ENCODE data around the gene RASA2. TPM values are rescaled to one million over a fixed set of nuclear protein-coding genes. Genes with fewer than 3 reads are reported as not detected.
A peak's percentile ranks its signal among the peaks of the same experiment; 100 is the strongest.
"Not testable (repeated sequence)": the region's sequence is repeated elsewhere in the genome, so short reads cannot be mapped to it uniquely, and the experiment has no call there.

Gene RASA2
- total RNA-seq, 2 donors from 2014 or later: 15.1 to 20.0 TPM

DNA sequence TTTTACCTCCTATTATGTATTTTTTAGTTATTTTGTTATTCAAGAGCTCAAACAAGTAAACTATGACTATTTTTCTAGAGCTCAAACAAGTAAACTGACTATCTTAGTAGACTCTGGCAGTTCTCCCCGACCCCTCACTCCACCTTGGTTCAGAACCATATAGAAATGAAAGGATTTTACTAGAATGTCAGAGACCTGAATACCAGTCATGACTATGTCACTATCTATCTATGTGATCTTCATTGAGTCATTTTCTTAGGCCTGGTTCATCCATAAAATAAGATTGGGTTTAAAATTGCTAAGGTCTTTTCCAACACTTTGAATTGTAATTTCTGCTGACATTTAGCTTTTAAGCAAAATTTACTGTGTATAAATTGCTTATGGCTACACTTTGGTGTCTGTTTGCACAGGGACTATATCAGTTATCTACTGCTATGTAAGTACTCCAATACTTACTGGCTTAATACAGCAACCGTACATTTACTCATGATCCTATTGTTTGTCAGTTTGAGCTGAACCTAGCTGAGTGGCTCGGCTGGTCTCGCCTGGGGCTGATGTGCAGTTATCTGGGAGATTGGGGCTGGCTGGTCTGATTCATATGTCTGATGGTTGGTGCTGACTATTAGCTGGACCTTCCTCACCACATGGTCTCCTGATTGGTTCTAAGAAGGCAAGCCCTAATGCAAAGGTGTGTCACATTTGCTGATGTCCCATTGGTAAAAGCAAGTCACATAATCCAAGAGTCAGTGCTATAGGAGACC is 37.0 kb downstream of the RASA2 start:
- intact Hi-C loops (cut with DNase I, micrococcal nuclease): no loop called here
- no peak for ATAC-seq
- DNase-seq: no peak

DNA sequence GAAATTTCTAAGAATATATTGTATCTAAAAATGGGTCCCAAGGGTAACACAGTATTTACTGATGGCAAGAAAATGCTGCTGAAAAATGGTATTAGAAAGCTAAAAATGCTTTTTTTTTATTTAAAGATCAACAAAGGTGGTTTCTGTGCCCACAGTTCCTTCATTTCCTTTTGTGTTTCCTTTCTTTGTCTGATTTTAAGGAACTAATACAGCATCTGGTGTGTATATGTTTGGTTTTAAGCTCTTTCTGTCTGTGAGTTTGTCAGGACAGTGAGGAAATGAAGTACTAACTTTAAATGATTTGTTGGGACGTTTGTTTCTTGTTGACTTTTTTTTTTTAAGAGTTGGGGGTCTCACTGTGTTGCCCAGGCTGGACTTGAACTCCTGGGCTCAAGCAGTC is 38.2 kb downstream of the RASA2 start:
- intact Hi-C loops (cut with DNase I, micrococcal nuclease): no loop called here
- DNase-seq (no peak), ATAC-seq (no peak)

DNA sequence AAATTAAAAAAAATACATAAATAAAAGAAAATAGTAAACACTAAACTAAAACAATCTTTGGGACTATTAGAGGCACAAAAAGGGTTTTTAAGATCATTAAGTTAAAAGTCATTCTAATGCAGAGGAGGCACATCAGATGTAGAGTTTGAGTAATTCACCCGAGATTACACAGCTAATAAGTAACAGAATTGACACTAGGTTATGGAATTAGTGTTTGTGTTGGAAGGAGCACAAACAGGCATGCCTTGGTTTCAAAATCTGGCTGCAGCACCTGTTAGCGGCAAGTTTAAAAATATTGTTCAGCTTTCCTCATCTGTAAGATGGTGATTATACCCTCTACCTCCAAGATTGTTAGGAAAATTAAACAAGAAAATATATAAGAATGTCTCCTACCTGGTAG is 39.0 kb downstream of the RASA2 start:
- intact Hi-C loops (cut with DNase I, micrococcal nuclease): no loop called here

DNA sequence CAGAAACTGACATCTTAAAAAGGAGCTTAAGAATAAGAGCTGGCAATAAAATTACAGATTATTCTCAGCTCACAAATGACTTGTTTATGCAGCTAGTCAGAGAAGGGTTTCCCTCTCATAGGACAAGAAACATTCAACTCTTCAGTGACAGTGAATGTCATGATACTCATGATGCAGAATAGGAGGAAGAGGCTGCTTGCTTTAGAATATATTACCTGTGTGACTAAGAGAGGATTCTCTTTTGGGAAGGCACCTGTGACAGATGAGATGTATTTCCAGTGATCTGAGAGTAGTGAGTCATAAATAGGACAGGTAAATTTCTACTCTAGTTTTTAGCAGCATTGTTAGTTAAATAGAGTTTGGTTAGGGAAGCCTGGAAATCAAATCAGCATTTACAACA is 39.9 kb downstream of the RASA2 start:
- DNase-seq: no peak
- no peak for ATAC-seq
- intact Hi-C loops (cut with DNase I, micrococcal nuclease): no loop called here

More for the DNA sequence above, 39.0 kb downstream of the RASA2 start:
- DNase-seq (no peak), ATAC-seq (peak; percentile 44)

DNA sequence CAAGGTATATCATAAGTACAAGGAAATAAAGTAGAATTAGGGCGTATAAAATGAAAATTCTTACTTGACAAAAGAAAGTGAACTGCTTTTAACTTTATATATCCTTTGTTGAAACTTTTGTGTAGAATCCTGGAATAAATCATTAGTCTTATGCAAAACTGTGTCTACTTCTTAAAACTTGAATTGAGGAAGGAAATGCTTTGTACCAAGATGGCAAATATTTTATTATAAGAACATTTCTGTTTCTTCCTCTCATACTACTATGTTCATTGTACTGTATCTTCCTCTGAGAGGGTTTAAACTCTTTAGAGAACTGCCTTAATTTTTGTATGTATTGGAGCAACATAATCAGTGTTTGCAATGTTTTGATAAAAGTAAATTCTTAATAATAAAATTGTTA is 42.0 kb downstream of the RASA2 start:
- no peak for ATAC-seq
- intact Hi-C loops (cut with DNase I, micrococcal nuclease): no loop called here
- no peak for DNase-seq

DNA sequence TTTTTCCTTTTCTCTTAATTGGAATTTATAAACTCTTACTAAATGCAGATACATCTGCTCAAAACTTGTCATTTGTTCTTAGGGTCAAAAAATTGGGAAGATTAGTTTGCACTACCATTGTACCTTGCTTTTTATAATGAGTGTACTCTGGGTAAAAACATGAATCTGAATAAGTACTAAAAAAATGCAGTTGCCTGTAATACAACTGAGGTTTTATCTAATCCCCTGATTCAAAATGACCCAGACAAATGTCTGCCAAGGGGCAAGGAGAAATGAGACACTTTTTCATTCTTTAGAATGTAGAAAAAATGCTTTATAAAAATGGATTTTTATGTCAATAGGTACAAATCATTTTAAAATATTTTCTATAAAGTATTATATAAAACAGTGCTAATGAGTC is 42.4 kb downstream of the RASA2 start:
- DNase-seq (no peak), ATAC-seq (no peak)
- intact Hi-C loops (cut with DNase I, micrococcal nuclease): no loop called here

DNA sequence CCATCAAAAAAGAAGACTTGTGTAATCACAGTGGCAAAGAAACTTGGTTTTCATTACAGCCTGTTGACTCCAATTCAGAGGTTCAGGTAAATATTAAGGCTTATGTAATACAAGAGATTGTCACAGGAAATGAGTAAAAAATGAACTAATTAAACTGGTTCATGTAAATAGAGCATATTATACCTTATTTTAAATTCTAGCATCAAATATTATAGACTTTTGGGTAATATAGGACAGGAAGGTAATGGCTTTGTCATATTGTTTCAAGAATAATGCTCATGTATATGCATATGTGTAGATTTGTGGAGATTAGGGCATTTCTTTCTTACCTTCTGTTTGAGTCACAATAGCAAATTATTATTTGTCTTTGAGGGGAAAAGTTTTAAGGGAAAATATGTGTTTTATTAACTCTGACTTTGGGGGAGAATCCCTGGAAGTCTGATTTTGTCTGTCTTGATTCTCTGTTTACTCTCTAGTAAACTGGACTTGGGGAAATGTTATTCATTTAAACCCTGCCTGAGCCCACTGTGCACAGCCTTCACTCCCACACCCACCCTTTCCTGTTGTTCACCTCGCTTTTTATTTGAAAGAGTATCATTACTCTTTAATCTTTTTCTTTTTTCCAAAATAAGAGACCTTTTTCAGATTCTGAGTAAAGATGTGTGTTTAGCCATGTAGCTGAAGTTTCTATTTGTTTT is 43.0 kb downstream of the RASA2 start:
- ATAC-seq: no peak
- DNase-seq: no peak
- intact Hi-C loops (cut with DNase I, micrococcal nuclease): no loop called here

DNA sequence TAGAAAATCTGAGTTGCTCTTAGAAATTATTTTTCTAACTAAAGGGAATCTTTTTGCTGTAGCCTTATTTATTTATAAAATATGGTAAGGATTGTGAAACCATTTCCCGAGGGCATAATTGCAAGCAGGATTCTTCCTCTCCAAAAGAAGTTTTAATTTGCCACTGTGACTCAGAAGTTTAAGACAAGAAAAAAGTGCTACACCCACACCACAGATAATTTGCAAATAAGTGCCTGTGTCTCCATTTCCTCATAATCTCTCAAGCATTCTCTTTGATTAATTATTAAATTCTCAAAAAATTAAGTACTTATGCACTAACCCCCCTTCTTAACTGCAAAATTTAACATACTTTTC is 43.6 kb downstream of the RASA2 start:
- ATAC-seq (no peak), DNase-seq (no peak)
- intact Hi-C loops (cut with DNase I, micrococcal nuclease): no loop called here

DNA sequence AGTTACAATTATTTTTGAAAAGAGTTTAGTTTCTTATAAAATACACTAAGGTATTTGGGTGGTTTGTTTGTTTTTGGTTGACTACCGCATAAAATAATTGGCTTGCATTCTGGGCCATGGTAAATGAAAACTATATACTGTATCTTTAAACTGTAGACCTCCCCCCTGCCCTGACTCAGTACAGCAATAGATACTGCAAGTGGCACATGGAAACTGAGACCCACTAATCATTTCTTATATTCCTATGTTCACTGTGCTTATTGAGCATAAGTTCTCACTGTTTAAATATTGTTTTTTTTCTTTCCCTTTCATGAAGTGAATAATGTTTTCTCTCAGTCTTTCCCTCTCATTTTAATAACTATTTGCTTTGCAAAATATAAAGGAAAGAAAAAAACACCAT is 45.8 kb downstream of the RASA2 start:
- ATAC-seq (no peak), DNase-seq (no peak)
- intact Hi-C loops (cut with DNase I, micrococcal nuclease): no loop called here

DNA sequence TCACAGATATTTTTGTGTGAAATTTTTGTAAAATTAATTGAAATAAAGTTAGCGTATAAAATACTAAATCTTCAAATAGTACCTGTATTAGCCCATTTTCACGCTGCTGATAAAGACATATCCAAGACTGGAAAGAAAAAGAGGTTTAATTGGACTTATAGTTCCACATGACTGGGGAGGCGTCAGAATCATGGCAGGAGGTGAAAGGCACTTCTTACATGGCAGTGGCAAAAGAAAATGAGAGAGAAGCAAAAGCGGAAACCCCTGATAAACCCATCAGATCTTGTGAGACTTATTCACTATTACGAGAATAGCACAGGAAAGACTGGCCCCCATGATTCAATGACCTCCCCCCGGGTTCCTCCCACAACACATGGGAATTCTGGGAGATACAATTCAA is 49.2 kb downstream of the RASA2 start:
- ATAC-seq; intact Hi-C loops (cut with DNase I, micrococcal nuclease): not testable (repeated sequence)

DNA sequence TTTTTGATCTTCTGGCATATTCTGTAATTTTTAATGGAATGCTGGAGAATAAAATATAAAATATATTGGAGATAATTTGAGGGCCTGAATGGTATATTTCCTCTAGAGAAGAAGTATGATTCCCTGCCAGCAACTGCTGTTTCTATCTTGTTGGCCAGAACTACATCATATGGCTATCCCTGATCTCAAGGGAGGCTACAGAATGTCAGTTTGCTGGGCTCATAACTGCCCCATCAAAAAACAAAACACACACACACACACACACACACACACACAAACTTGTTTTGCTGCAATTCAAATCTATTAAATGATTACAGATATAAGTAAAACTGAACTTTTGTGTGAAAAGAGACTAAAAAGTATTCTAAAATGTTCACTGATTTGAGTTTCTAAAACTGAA is 51.0 kb downstream of the RASA2 start:
- ATAC-seq (no peak), DNase-seq (no peak)
- intact Hi-C loops (cut with DNase I, micrococcal nuclease): no loop called here

More for the DNA sequence above, 49.2 kb downstream of the RASA2 start:
- DNase-seq: not testable (repeated sequence)

DNA sequence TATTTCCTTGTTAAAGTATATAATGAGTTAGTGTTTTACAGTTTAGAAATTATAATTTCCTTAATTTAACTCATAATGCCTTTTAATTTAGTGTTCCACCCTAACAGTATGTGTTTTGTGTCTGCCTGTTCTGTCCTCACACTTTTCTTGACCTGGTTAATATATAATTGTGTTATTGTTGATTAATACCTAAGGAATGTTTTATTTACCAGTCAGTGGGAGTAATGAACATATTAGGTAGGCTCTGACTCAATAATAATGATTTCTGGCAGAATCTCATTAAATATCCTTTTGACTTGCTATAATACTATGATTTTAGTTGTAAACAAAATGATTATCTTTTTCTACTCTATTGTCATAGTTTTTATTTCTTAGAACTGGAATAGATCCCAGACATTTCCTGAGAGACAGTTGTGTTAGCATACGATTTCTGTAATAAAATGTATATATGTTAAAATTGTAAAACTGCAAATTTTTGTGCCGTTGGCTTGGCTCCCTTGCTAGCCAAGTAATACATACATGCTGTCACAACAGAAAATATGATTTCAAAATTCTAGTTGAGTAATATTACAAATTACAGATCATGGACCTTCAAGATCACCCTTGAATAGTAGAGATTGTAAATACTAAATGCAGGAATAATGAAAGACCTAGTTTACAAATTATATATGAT is 51.9 kb downstream of the RASA2 start:
- ATAC-seq (no peak), DNase-seq (no peak)
- intact Hi-C loops (cut with DNase I, micrococcal nuclease): no loop called here

DNA sequence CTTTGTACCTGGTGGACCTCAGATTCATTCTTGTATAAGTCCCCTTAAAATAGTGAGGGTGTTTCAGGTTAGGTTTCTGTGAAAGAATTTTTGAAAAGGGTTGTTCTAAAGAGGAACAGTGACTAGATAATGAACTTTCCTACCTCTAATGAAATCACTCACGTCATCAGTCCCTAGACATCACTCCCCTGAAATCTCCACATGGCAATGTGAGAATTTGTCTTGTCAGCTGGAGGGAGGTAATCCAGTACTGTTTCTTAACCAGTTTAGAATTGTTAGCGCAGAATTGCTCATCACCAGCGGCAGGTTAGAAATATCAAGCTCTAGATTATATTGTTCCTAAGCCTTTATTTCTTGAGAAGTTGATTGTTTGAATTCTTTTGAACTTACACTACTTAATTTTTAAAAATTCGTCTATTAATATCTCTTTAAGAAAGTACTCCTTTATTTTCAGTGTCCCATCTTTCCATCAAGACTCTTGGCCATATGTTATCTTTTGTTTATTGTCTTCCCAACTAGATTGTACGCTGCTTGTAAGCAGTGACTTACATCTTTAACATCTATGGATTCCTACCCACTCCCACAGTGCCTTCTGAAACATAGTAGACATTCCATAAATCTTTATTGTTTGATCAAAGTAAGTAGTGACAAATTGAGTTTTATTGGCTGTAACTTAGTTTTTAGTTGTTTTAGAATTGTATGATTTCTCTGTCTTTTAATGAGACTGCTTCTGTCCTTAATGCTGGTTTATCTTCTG is 52.8 kb downstream of the RASA2 start:
- DNase-seq (no peak), ATAC-seq (no peak)
- intact Hi-C loops (cut with DNase I, micrococcal nuclease): no loop called here

DNA sequence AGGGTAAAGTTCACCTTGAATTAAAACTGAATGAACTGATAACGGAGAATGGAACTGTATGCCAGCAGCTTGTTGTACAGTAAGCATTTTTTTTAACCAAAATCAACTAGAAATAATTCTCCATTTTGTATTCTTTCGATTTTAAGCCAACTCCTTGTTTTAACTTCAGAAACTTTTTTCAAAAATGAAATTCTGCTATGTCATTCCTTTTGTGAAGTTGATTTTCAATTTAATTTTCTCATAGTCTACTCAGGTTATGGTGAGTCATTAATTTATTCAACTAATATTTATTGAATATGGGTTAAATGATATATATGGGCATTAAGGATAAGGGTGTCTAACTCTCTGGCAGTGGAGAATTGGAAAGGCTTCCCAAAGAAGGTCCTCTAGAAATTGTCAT is 53.7 kb downstream of the RASA2 start:
- ATAC-seq (no peak), DNase-seq (no peak)
- intact Hi-C loops (cut with DNase I, micrococcal nuclease): no loop called here

DNA sequence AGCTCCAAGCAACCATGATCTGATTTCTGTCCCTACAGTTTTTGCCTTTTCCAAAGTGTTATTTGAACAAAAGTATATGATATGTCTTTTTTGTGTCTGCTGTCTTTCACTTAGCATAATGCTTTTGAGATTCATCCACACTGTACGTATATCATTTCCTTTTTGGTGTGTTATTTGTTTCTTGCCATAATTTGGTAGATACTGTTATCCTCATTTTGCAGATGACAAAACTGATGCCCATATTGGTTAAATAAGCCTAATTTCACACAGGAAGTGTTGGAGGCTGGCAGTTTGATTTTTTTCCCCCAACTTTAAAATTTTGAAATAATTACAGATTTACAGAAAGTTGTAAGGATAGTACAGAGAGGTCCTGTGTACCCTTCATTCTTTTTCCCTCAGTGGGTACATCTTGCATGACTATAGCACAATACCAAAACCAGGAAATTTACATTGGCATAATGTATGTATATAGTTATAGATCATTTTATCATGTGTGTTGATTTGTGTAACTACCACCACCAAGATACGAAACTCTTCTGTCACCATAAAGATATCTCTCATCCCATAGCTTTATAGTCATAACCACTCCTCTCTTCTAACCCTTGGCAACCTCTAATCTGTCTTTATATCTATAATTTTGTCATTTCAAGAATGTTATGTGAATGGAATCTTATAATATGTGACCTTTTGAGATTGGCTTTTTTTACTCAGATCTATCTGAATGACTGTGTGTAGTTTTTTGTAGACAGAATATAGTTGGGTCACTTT is 55.6 kb downstream of the RASA2 start:
- ATAC-seq (no peak), DNase-seq (no peak)
- intact Hi-C loops (cut with DNase I, micrococcal nuclease): no loop called here

DNA sequence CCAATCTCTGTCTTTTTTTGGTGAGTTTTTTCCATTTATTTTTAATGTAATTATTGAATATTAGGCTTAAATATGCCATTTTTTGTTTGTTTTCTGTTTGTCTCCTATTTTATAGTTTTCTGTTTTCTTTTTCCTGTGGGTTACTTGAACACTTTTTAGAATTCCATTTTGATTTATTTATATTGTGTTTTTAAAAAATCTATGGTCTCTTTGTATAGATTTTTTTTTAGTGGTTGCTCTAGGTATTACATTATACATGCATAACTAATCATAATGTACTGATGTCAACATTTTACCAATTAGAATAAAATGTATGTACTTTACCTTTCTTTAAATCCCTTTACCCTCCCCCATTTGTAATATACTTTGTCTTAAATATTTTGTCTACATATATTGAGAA is 56.2 kb downstream of the RASA2 start:
- ATAC-seq (no peak), DNase-seq (no peak)
- intact Hi-C loops (cut with DNase I, micrococcal nuclease): no loop called here

DNA sequence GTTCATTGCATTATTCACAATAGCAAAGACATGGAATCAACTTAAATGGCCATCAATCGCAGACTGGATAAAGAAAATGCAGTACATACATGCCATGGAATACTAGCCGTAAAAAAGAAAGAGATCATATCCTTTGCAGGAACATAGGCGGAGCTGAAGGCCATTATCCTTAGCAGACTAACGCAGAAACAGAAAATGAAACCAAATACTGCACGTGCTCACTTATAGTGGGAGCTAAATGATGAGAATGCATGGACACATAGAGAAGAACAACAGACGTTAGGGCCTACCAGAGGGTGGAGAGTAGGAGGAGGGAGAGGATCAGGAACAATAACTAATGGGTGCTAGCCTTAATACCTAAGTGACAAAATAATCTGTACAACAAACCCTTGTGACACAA is 57.9 kb downstream of the RASA2 start:
- no peak for DNase-seq
- peak; percentile 98 for ATAC-seq
- intact Hi-C loops (cut with DNase I, micrococcal nuclease): no loop called here

DNA sequence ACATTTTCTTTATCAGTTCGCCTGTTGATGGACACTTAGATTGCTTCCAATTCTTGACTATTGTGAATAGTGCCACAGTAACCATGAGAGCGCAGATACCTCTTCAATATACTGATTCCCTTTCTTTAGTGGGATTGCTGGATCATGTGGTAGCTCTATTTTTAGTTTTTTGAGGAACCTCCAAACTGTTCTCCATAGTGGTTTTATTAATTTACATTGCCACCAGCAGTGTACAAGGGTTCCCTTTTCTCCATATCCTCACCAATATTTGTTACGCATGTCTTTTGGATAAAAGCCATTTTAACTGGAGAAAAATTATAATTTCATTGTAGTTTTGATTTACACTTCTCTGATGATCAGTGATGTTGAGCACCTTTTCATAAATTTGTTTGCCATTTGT is 59.3 kb downstream of the RASA2 start:
- intact Hi-C loops (cut with DNase I, micrococcal nuclease): no loop called here
- no peak for ATAC-seq

DNA sequence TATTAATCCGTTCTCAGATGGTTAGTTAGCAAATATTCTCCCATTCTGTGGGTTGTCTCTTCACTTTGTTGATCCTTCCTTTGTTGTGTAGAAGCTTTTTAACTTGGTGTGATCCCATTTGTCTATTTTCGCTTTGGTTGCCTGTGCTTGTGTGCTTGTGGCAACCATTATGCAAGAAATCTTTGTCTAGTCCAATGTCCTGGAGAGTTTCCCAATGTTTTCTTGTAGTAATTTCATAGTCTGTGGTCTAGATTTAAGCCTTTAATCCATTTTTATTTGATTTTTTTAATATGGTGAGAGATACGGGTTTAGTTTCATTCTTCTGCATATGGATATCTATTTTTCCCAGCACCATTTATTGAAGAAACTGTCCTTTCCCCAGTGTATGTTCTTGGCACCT is 59.8 kb downstream of the RASA2 start:
- intact Hi-C loops (cut with DNase I, micrococcal nuclease): no loop called here
- no peak for ATAC-seq
- DNase-seq: no peak

More for the DNA sequence above, 59.3 kb downstream of the RASA2 start:
- no peak for DNase-seq
